ENCODE data around the gene SPP1.
"Not testable (repeated sequence)": the region's sequence is repeated elsewhere in the genome, so short reads cannot be mapped to it uniquely, and the experiment has no call there.

The SPP1 gene

GRCh38 chr4:87995435-87995834, 19.9 kb downstream of the SPP1 start:
- no peak for DNase-seq

GRCh38 chr4:87999191-87999691, 23.7 kb downstream of the SPP1 start:
- not testable (repeated sequence) for DNase-seq

GRCh38 chr4:88001871-88002270, 26.4 kb downstream of the SPP1 start:
- no peak for DNase-seq

- DNase-seq, result no peak
Observed at GRCh38 chr4:88002786-88003185, 27.3 kb downstream of the SPP1 start.

DNA sequence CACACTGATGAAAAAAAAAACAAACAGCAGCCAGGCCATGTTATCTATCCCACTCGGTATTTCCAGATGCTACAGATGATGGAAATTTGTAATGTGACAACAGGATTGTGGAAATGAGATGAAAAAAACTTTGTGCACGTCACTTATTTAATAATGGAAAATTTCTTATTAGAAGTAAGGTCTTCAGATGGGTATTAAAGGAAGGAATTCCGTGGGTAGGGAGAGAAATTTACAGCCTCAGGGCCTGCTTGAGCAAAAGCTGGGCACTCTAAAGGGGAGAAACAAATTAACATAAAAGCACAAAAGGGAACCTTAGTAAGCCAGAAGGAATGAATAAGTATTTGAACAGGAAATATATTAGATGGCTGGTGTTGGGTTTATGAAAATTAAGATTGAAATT, 27.7 kb downstream of the SPP1 start:
- no peak for DNase-seq

- DNase-seq, result no peak
Observed at GRCh38 chr4:88005076-88005475, 29.6 kb downstream of the SPP1 start.

GRCh38 chr4:88005946-88006345, 30.4 kb downstream of the SPP1 start:
- DNase-seq, result no peak

DNA sequence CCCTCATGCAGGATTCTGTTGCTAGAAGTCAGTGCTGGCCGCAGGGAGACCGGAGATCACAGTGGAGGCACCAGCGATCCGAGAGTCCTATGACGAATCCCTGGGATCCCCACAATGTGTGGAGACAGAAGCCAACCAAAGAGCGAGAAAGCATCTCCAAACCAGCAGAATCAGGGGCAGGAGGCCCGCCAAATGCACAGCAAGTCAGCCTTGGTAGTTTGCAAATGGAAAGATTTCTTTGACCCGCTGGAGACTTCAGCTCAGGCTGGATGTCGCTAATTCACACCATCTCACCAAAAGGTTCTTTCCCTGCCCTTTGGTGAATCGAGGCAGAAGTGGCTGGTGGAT, 31.4 kb downstream of the SPP1 start:
- DNase-seq, result no peak

DNA sequence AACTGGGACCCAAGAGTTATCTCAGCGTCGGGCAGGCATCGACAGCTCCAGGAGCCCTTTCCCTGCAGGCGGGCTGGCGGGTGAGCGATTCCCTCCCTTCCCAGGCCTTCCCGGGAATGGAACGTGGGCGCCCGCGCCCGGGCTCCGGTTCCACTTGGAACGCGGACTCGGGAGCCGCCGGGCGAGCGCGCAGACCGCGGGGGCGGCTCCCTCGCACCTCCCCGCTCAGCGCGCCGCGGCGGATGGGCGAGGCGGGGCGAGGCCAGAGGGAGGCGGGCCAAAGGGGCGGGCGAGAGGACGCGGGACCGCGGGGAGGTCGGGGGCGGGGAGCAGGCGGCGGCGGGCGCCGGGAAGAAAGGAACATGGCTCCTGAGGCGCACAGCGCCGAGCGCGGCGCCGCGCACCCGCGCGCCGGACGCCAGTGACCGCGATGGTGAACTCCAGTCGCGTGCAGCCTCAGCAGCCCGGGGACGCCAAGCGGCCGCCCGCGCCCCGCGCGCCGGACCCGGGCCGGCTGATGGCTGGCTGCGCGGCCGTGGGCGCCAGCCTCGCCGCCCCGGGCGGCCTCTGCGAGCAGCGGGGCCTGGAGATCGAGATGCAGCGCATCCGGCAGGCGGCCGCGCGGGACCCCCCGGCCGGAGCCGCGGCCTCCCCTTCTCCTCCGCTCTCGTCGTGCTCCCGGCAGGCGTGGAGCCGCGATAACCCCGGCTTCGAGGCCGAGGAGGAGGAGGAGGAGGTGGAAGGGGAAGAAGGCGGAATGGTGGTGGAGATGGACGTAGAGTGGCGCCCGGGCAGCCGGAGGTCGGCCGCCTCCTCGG, 32.0 kb downstream of the SPP1 start, which contains the start of gene PKD2:
TSS of gene PKD2 (plus strand) at position 332 of the 818 bp plus-strand sequence. CDS start at position 431, 99 bp downstream.
- peak; percentile 64 for DNase-seq

GRCh38 chr4:88008122-88008742, 32.7 kb downstream of the SPP1 start:
- DNase-seq, result peak; percentile 6

DNA sequence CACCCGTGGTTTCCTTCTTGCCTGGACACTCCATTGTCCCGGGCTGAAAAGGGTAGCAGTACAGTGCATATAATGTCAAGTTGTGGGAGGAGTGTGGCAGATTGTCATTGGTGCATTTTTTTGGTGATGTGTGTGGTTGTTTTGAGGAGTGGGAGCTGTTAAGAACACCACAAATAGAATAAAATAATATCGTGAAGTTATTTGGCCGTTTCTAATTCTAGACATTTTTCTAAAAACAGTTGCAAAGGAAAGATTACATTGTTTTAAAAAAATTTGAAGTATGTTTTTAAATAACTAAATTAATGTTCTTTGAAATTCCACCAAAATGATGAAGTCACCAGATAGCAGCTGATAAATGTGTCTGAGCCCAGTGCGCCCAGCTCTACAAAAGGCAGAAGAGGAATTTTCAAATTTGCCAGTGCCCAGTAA, 33.2 kb downstream of the SPP1 start:
- DNase-seq, result no peak

DNA sequence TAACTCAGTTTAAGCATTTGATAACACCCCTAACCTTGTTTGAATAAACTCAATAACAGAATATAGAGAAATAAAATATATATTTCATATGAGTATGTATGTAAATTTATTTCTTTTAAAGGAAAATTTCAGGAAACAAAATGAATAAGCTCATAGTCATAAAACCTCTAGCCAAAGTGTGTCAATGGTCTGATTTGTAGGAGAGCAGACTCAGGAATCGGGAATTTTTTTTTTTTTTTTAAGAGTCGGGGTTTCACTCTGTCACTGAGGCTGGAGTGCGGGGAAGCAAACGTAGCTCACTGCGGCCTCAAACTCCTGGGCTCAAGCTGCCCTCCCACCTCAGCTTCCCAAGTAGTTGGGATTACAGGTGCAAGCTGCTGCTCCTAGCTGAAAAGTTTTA, 34.4 kb downstream of the SPP1 start:
- no peak for DNase-seq

- no peak for DNase-seq
Observed at GRCh38 chr4:88010966-88011365, 35.5 kb downstream of the SPP1 start.

GRCh38 chr4:88012647-88013046, 37.1 kb downstream of the SPP1 start:
- DNase-seq, result no peak

DNA sequence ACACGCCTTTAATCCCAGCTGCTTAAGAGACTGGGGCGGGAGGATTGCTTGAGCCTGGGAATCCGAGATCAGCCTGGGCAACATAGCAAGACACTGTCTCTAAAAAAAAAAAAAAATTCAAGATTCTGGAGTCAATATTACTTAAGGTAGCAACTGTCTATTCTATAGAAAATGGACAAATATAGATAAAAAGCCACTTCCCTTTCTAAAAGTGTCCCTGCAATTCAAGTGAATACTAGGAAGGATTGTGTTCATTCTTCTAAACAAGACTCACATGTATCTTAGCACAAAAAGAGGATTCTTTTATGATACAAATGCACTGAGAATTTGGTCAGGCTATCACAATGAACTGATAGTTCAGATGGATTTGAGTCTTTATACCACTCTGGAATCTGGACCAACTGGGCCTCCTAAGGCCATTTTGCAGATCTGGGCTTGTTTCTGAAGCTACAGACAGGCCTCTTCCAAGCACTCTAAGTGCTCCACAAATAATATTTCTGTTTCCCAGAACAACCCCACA, 38.9 kb downstream of the SPP1 start:
- no peak for DNase-seq

- no peak for DNase-seq
Observed at GRCh38 chr4:88015659-88016295, 40.3 kb downstream of the SPP1 start.

- DNase-seq, result no peak
Observed at GRCh38 chr4:88017516-88018297, 42.2 kb downstream of the SPP1 start.

- DNase-seq, result no peak
Observed at GRCh38 chr4:88018466-88018865, 43.0 kb downstream of the SPP1 start.

GRCh38 chr4:88021824-88022223, 46.3 kb downstream of the SPP1 start:
- no peak for DNase-seq

DNA sequence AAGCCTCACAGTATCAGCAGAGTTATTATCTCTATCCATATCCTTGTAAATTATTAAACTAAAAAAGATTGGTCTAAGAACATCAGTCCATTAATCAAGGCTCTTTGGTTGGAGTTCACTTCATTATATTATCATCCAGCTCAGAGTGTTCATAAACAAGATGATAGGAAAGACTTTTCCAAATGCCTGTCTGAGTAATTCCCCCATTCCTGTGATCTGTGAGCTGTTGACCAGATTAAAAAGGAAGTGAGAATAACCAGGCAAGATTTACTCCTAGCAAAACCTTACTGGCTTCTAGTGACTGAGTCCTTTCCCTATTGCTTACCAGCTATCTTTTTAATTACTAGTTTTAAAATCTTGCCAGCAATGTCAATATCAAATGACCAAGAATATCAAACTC, 46.8 kb downstream of the SPP1 start:
- DNase-seq, result no peak

GRCh38 chr4:88025868-88026661, 50.6 kb downstream of the SPP1 start:
- DNase-seq, result not testable (repeated sequence)

All from activated gamma-delta T cell treated with Interleukin-2 at 50 U/mL for 16 hours (primary cell).